HEK293T (cell line): ENCODE data around the gene INKA1.
"Not testable (repeated sequence)": the region's sequence is repeated elsewhere in the genome, so short reads cannot be mapped to it uniquely, and the experiment has no call there.

Experiments
- CTCF ChIA-PET: fragments of 350-600 bp; formaldehyde crosslinking; extraction: SDS; loops from one replicate; lab custom pipeline; 2021; ENCODE audit warnings: antibody characterized with exemption, inconsistent platforms; lab: Yijun Ruan, JAX
- POLR2A ChIA-PET: fragments of 350-600 bp; formaldehyde crosslinking; extraction: SDS; loops from one replicate; lab custom pipeline; 2020; ENCODE audit warnings: antibody characterized with exemption, inconsistent platforms; lab: Yijun Ruan, JAX
- DNase-seq: peaks from one replicate; pipeline ENCODE4 v3.0.0; 2012; ENCODE audit warnings: mixed read lengths; ENCODE audit errors: extremely low spot score
- ARNT ChIP-seq: fragments of 450-650 bp; IDR thresholded peaks from 2 replicates; pipeline ENCODE4 v1.6.1; 2017; ENCODE audit warnings: mild to moderate bottlenecking
- BHLHE40 ChIP-seq: fragments of 450-650 bp; IDR thresholded peaks from 2 replicates; pipeline ENCODE4 v1.6.1; 2016; ENCODE audit warnings: mild to moderate bottlenecking, moderate library complexity, borderline replicate concordance
- CTBP1 ChIP-seq: fragments of 450-650 bp; IDR thresholded peaks from 2 replicates; pipeline ENCODE4 v1.6.1; 2016; ENCODE audit warnings: borderline replicate concordance
- ELF4 ChIP-seq: fragments of 450-650 bp; IDR thresholded peaks from 2 replicates; pipeline ENCODE4 v1.6.1; 2017; ENCODE audit warnings: antibody characterized with exemption
- FOXA1 ChIP-seq: fragments of 450-650 bp; IDR thresholded peaks from 2 replicates; pipeline ENCODE4 v1.6.1; 2016; ENCODE audit warnings: mild to moderate bottlenecking
- FOXK2 ChIP-seq: fragments of 450-650 bp; IDR thresholded peaks from 2 replicates; pipeline ENCODE4 v1.6.1; 2016; ENCODE audit warnings: mild to moderate bottlenecking
- FOXM1 ChIP-seq: fragments of 450-650 bp; IDR thresholded peaks from 2 replicates; pipeline ENCODE4 v1.6.1; 2017; ENCODE audit warnings: mild to moderate bottlenecking, borderline replicate concordance
- HDGF ChIP-seq: fragments of 450-650 bp; IDR thresholded peaks from 2 replicates; pipeline ENCODE4 v1.6.1; 2017; ENCODE audit warnings: antibody characterized with exemption, borderline replicate concordance
- L3MBTL2 ChIP-seq: fragments of 450-650 bp; conservative IDR thresholded peaks from 2 replicates; pipeline ENCODE4 v1.6.1; 2016; ENCODE audit warnings: mild to moderate bottlenecking
- LEF1 ChIP-seq: fragments of 450-650 bp; IDR thresholded peaks from 2 replicates; pipeline ENCODE4 v1.6.1; 2017; ENCODE audit warnings: mild to moderate bottlenecking, borderline replicate concordance
- NFRKB ChIP-seq: fragments of 450-650 bp; IDR thresholded peaks from 2 replicates; pipeline ENCODE4 v1.6.1; 2016; ENCODE audit warnings: mild to moderate bottlenecking, moderate library complexity
- SP1 ChIP-seq: fragments of 450-650 bp; IDR thresholded peaks from 2 replicates; pipeline ENCODE4 v1.6.1; 2017
- SUZ12 ChIP-seq: fragments of 450-650 bp; IDR thresholded peaks from 2 replicates; pipeline ENCODE4 v1.6.1; 2016; ENCODE audit warnings: mild to moderate bottlenecking
- TARDBP ChIP-seq: fragments of 450-650 bp; IDR thresholded peaks from 2 replicates; pipeline ENCODE4 v1.6.1; 2016
- ZNF384 ChIP-seq: fragments of 450-650 bp; IDR thresholded peaks from 2 replicates; pipeline ENCODE4 v1.6.1; 2016
- TF ChIP-seq, protein P1 (sequence below): fragments of 450-650 bp; IDR thresholded peaks from 2 replicates; pipeline ENCODE4 v1.6.1; 2016

The INKA1 gene

DNA sequence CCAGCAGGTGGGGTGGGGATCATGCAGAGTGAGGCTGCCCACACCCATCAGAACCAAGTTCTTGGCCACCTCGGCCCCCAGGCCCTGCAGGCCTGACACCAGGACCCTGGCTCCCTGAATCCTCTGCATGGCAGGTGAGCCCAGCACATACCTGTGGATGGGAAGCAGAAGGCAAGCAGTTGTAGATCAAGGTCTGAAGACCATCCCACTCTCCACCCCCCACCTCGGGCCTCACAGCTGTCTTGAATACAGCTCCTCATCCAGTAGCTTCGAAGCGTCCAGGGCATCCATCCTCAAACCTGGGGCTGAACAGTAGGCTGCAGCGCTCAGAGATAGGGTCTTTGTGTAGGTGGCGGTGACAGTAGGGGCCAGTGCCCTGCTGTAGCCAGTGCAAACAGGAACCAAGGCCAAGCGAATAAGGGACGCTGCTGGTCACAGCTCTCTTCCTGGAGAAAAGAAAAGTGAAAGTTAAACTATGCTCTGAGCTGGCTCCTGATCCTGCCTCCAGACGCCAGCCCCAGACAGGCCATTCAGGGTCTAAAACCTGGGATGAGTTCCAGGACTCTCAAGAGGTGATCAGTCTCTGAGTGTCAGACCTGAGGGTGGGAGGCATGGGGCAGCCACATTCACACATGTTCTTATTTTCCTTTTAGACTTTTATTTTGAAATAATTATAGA, 10.6 kb downstream of the INKA1 start, which contains the start of gene UBA7:
Gene UBA7 (minus strand): TSS at position 457 of the 678 bp plus-strand sequence. CDS start 166 bp downstream, at position 291.
- POLR2A ChIA-PET: interaction anchor here (3.0 kb wide), 1 partner anchor 11 kb away, joined by 9 read pairs; the partner anchor contains the start of gene INKA1
- CTCF ChIA-PET: no interaction called here
- TF ChIP-seq FOXK2 (no peak), ELF4 (no peak), NFRKB (no peak), FOXA1 (no peak), ZNF384 (no peak), BHLHE40 (no peak), L3MBTL2 (no peak), LEF1 (no peak)
- TF ChIP-seq, protein P1, sequence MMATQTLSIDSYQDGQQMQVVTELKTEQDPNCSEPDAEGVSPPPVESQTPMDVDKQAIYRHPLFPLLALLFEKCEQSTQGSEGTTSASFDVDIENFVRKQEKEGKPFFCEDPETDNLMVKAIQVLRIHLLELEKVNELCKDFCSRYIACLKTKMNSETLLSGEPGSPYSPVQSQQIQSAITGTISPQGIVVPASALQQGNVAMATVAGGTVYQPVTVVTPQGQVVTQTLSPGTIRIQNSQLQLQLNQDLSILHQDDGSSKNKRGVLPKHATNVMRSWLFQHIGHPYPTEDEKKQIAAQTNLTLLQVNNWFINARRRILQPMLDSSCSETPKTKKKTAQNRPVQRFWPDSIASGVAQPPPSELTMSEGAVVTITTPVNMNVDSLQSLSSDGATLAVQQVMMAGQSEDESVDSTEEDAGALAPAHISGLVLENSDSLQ: no peak
- no peak for DNase-seq

DNA sequence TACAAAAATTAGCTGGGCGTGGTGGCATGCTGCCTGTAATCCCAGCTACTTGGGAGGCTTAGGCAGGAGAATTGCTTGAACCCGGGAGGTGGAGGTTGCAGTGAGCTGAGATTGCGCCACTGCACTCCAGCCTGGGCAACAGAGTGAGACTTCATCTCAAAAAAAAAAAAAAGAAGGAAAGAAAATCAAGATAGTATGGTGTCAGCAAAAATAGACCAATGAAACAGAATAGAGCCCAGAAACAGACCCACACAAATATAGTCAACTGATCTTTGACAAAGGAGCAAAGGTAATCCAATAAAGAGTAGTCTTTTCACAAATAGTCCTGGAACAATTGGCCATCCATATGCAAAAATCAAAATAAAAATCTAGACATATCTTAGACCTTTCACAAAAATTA, 20.1 kb downstream of the INKA1 start:
- CTCF ChIA-PET, POLR2A ChIA-PET, DNase-seq: not testable (repeated sequence)

DNA sequence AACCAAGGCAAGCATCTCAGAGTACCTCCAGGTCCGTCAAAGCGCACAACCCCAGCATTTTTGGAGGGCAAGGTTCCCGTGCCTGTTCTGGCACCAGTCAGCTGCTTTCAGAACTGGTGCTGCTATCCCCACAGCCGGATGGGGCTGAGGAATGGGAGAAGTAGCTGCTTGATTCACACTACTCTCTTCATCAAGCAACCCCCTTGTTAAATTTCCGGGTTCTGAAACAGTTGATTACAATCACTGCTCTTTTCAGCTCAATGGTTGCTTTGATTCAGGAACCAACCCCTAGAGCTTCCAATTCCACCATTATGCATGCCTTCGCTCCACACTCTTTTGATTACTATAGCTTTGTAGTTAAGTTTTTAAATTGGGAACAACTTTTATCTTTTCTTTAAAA, 23.0 kb downstream of the INKA1 start:
- CTCF ChIA-PET: no interaction called here

DNA sequence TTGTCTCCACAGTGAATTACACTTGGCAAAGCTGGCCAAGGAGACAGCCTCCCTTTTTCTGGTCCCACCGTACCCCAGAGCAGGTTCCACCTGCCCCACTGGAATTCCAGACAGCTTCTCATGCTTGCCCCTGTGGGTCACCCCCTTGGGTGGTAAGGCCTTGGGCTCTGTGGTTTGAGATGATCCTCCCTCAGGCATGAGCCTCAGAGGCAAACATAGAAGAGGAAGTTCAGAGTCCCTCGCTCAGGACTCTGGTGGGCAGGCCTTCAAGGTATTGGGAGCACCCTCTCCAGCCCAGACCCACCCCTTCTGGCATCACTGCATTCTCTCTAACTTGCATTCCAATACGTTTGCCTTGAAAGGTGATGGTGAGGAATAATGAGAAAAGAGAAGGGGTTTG, 28.3 kb downstream of the INKA1 start:
- CTCF ChIA-PET: no interaction called here
- TF ChIP-seq SP1: no peak
- no peak for TF ChIP-seq BHLHE40
- no peak for TF ChIP-seq SUZ12
- TF ChIP-seq LEF1: no peak
- no peak for TF ChIP-seq TARDBP
- TF ChIP-seq L3MBTL2: no peak
- TF ChIP-seq HDGF: no peak
- TF ChIP-seq FOXM1: no peak
- TF ChIP-seq NFRKB: no peak
- TF ChIP-seq ARNT: no peak
- TF ChIP-seq ZNF384: no peak
- TF ChIP-seq, protein P1: no peak
- TF ChIP-seq ELF4: no peak
- no peak for TF ChIP-seq FOXK2
- TF ChIP-seq CTBP1: no peak
- TF ChIP-seq FOXA1: no peak

More for the DNA sequence above, 23.0 kb downstream of the INKA1 start:
- TF ChIP-seq FOXK2 (no peak), CTBP1 (no peak), ZNF384 (no peak), TARDBP (no peak), ELF4 (no peak), SUZ12 (no peak), LEF1 (no peak), HDGF (no peak), NFRKB (no peak), FOXM1 (no peak), BHLHE40 (no peak), FOXA1 (no peak), SP1 (no peak), ARNT (no peak), L3MBTL2 (no peak)
- TF ChIP-seq, protein P1: no peak
- POLR2A ChIA-PET: interaction anchor here (0.7 kb wide), 1 partner anchor 21 kb away, joined by 3 read pairs; no protein-coding TSS in a partner anchor
- DNase-seq: no peak

DNA sequence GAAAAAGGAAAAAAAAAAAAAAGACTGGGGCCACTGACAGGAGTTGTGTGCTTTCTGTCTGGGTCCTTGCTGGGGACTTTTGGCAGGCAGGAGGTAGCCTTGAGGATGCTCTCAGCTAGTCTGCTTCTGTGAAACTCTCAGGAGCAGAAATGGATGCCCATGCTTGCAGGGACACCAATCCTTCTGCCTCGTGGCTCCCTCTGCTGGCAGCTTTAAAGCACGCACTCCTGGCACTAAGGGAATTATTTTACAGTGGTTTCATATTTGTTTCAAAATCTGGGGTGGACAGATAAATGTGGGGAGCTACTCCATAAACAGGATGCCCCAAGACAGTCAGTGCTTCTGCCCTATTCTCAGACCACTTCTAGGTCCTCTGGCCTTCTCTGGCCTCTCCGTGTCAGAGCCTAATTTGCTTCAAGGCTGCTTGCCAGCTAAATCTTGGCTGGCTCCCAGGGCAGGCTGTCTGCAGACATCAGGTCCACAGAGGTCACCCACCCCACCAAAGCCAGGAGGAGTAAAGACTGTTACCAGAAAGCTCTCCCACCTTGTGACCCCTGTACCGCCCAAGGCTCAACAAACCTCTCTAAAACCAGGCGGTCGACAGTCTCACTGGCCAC, 36.2 kb downstream of the INKA1 start:
- CTCF ChIA-PET: interaction anchor here (0.6 to 2.2 kb wide), 18 partner anchors 8 to 279 kb away, joined by 3 to 18 read pairs (median 3); partner anchors contain the start of genes CDHR4, INKA1 and TRAIP
- POLR2A ChIA-PET: interaction anchor here (1.6 to 1.9 kb wide), 2 partner anchors 36 to 53 kb away, joined by 5 to 7 read pairs; partner anchors contain the start of genes INKA1 and IP6K1
- TF ChIP-seq L3MBTL2 (no peak), LEF1 (no peak), FOXA1 (no peak), HDGF (no peak), ELF4 (no peak)
- TF ChIP-seq, protein P1: no peak
- peak; percentile 79 for DNase-seq

More for the DNA sequence above, 28.3 kb downstream of the INKA1 start:
- POLR2A ChIA-PET: no interaction called here
- DNase-seq: no peak
